Testis (tissue), 2 donors: ENCODE results near the gene TRAPPC12.

Experiments
- CTCF ChIP-seq, 3 experiments: fragments of 450-650 bp in 2 of 3; fragments of 200-600 bp in 1 of 3; sonication (generic) in 1 of 3; IDR thresholded peaks; one replicate each; pipeline ENCODE4 v1.5.1; 2016 to 2019; ENCODE audit warnings: antibody characterized with exemption in 3 of 3, mild to moderate bottlenecking in 2 of 3, moderate library complexity in 1 of 3
- POLR2A ChIP-seq: fragments of 450-650 bp; IDR thresholded peaks from one replicate; pipeline ENCODE4 v1.6.1; 2017; ENCODE audit warnings: antibody characterized with exemption, mild to moderate bottlenecking, moderate library complexity

GRCh38 chr2:3449086-3449485 is 69.6 kb downstream of the TRAPPC12 start:
- TF ChIP-seq CTCF (IDR thresholded peaks at IDR 0.05) (no peak), POLR2A (no peak)
